Pancreas (tissue), 10 donors: Measurements from ENCODE around the gene WWOX. TPM values are rescaled to one million over a fixed set of nuclear protein-coding genes. Genes with fewer than 3 reads are reported as not detected.

Experiments used
- ATAC-seq, 4 donors: fragments of 200-7000 bp; cut with Tn5 transposase; one replicate each; pipeline versions ENCODE4 v1.8.0 to v1.9.1; 2020; ENCODE audit warnings: mild to moderate bottlenecking in 4 of 4, moderate library complexity in 4 of 4
- DNase-seq, 6 donors: peaks; one replicate each; pipeline ENCODE4 v3.0.0-alpha.2; 2020
- FAIRE-seq: peaks from 2 replicates; lab custom pipeline; 2012; peaks lifted over from hg19 to GRCh38; lab: Jason Lieb, UNC
- H3K27ac ChIP-seq, 4 donors: fragments of 200-600 bp; sonication (generic); 1 replicate in 3 of 4; 2 replicates in 1 of 4; pipeline versions ENCODE4 v1.5.0 to v1.8.0; 2020
- H3K27me3 ChIP-seq, 4 donors: fragments of 200-600 bp; one replicate each; pipeline ENCODE4 v1.8.0; 2021
- H3K36me3 ChIP-seq, 3 donors: fragments of 200-600 bp; sonication (generic) in 1 of 3; one replicate each; pipeline versions ENCODE4 v1.5.0 to v1.8.0; 2020 to 2021
- H3K4me1 ChIP-seq, 3 donors: fragments of 200-600 bp; one replicate each; pipeline ENCODE4 v1.8.0; 2021
- H3K4me3 ChIP-seq, 4 donors: fragments of 200-600 bp; sonication (generic) in 2 of 4; one replicate each; pipeline versions ENCODE4 v1.5.0 to v1.8.0; 2020 to 2021
- H3K9me3 ChIP-seq, 4 donors: fragments of 200-600 bp; one replicate each; pipeline ENCODE4 v1.8.0; 2021
- WGBS, 2 donors: extraction: QIAGEN DNeasy Blood & Tissue Kit; methylation state at CpG; one replicate each; pipeline ENCODE4 v1.1.7; 2013; 5-methylcytosine and 5-hydroxymethylcytosine counted together
- intact Hi-C, 3 donors: fragments of 100-400 bp; cut with DNase I; formaldehyde crosslinking; loops; one replicate each; pipeline versions ENCODE4 v1.11.1 to v1.14.2; 2022
- polyA plus RNA-seq, 2 donors: library from polyadenylated mRNA; stranded (reverse); fragments of 200-250 nt; gene quantifications; one replicate each; pipeline ENCODE4 v1.2.3, GENCODE V29; 2013
- total RNA-seq, 6 donors: library from RNA; stranded (reverse); fragmentation: NEBNext Ultra II Directional in 4 of 6; extraction: Animal tissue kit (Norgen Biotek cat#: 25700) in 4 of 6; gene quantifications; one replicate each; pipeline versions ENCODE4 v1.2.1 to v1.2.4, GENCODE V29; 2021 to 2023
- TF ChIP-seq, protein P1 (sequence below), 4 donors: fragments of 200-600 bp; sonication (generic) in 3 of 4; IDR thresholded peaks; one replicate each; pipeline versions ENCODE4 v1.5.0 to v1.8.0; 2021; ENCODE audit warnings: antibody characterized with exemption in 4 of 4
- donor health status: healthy with polysubstance abuse.
- donor health status: DM: no; HTN: no; CAD: no; lungs with moderate emphysema.
- donor health status: DM: no; HTN: no; CAD: no.
- donor health status: control.
- donor health status: control.
- donor health status: Bipolar disorder and iron deficiency.
- donor health status: DM: yes; HTN: yes; CAD: no.
- donor health status: DM: no; HTN: no; CAD: no.
- donor health status: DM: no; HTN: no; CAD: no.
- donor health status: DM: yes; HTN: yes; CAD: no.

Gene WWOX
- total and polyA plus RNA-seq, 8 donors = 6.8 to 14.4 (median 10.8) TPM

DNA sequence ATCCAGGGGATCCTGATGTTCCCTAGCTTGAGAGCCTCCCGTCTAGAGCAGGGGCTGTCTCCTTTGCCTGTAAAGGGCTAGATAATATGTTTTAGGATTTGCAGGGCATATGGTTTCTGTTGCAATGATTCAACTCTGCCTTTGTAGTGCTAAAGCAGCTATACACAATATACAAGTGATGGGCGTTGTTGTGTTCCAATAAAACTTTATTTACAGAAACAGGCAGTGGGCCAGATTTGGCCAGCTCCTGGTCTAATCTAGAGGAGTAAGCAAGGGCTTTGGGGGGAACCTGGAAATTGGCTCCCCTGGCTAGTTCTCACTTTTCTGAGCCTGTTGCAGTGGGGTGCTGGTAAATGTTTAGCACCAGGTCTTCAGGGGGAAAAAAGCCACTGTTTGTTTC is 13.8 kb downstream of the WWOX start:
- DNase-seq (no peak), FAIRE-seq (no peak)

GRCh38 chr16:78115659-78116058 is 16.2 kb downstream of the WWOX start:
- TF ChIP-seq, protein P1, sequence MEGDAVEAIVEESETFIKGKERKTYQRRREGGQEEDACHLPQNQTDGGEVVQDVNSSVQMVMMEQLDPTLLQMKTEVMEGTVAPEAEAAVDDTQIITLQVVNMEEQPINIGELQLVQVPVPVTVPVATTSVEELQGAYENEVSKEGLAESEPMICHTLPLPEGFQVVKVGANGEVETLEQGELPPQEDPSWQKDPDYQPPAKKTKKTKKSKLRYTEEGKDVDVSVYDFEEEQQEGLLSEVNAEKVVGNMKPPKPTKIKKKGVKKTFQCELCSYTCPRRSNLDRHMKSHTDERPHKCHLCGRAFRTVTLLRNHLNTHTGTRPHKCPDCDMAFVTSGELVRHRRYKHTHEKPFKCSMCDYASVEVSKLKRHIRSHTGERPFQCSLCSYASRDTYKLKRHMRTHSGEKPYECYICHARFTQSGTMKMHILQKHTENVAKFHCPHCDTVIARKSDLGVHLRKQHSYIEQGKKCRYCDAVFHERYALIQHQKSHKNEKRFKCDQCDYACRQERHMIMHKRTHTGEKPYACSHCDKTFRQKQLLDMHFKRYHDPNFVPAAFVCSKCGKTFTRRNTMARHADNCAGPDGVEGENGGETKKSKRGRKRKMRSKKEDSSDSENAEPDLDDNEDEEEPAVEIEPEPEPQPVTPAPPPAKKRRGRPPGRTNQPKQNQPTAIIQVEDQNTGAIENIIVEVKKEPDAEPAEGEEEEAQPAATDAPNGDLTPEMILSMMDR (IDR thresholded peaks at IDR 0.05) = no peak
- no peak for DNase-seq
- intact Hi-C loops = no loop called here
- ATAC-seq = no peak
- no peaks in the 10 kb centered on the region for H3K4me1 ChIP-seq
- no peak overlapping the region for H3K4me3 ChIP-seq
- peaks cover 0 to 5% (median 0%) of the 10 kb centered on the region in 3 donors for H3K36me3 ChIP-seq
- FAIRE-seq = no peak
- H3K9me3 ChIP-seq = no peaks in the 10 kb centered on the region
- H3K27ac ChIP-seq = no peak overlapping the region
- H3K27me3 ChIP-seq = no peaks in the 10 kb centered on the region
- 93 to 95% methylated on average over 5 of the region's 5 CpGs for WGBS, 2 donors

More for the DNA sequence above, 13.8 kb downstream of the WWOX start:
- WGBS, 2 donors = 91 to 100% methylated on average over 2 of the region's 2 CpGs
- no peak for ATAC-seq
- intact Hi-C loops = no loop called here
- Histone ChIP-seq H3K4me3 (no peak overlapping the region), H3K4me1 (no peaks in the 10 kb centered on the region), H3K27me3 (no peaks in the 10 kb centered on the region), H3K27ac (no peak overlapping the region), H3K36me3 (peaks cover 0 to 5% (median 0%) of the 10 kb centered on the region in 3 donors), H3K9me3 (no peaks in the 10 kb centered on the region)
- TF ChIP-seq, protein P1 (IDR thresholded peaks at IDR 0.05) = no peak

DNA sequence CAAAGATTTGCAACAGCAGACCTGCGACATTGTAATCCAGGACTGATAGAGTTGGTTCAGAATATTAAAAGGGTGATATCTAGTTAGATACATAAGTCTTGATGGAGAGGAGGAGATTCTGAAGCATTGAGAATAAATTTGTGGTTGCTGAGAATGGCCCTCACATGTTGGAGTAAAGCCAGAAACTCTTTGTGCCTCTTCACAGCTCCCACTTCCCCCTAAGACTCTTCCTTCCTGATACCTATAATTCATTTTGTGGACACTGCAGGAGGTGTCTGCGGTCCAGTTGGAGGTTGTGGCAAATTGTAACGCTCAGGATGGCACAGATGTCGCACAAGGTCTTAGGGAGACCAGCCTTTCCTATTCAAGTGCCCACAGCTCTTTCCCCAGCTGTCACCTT is 17.5 kb downstream of the WWOX start:
- intact Hi-C loops = no loop called here
- DNase-seq = no peak
- 83 to 89% methylated on average over 4 of the region's 4 CpGs for WGBS, 2 donors
- TF ChIP-seq, protein P1 (IDR thresholded peaks at IDR 0.05) = no peak
- no peak overlapping the region for H3K27ac ChIP-seq
- FAIRE-seq = no peak
- peaks cover 0 to 5% (median 0%) of the 10 kb centered on the region in 3 donors for H3K36me3 ChIP-seq
- ATAC-seq = no peak
- no peaks in the 10 kb centered on the region for H3K27me3 ChIP-seq
- no peaks in the 10 kb centered on the region for H3K9me3 ChIP-seq
- H3K4me1 ChIP-seq = no peaks in the 10 kb centered on the region
- H3K4me3 ChIP-seq = no peak overlapping the region

GRCh38 chr16:78117391-78117790 is 17.9 kb downstream of the WWOX start:
- no peaks in the 10 kb centered on the region for H3K27me3 ChIP-seq
- no peaks in the 10 kb centered on the region for H3K9me3 ChIP-seq
- TF ChIP-seq, protein P1 (IDR thresholded peaks at IDR 0.05) = no peak
- intact Hi-C loops = no loop called here
- ATAC-seq (no peak), FAIRE-seq (no peak), DNase-seq (no peak)
- WGBS, 2 donors = 91 to 92% methylated on average over 5 of the region's 5 CpGs
- H3K27ac ChIP-seq = no peak overlapping the region
- no peaks in the 10 kb centered on the region for H3K4me1 ChIP-seq
- H3K36me3 ChIP-seq = peaks cover 0 to 5% (median 0%) of the 10 kb centered on the region in 3 donors
- H3K4me3 ChIP-seq = no peak overlapping the region

DNA sequence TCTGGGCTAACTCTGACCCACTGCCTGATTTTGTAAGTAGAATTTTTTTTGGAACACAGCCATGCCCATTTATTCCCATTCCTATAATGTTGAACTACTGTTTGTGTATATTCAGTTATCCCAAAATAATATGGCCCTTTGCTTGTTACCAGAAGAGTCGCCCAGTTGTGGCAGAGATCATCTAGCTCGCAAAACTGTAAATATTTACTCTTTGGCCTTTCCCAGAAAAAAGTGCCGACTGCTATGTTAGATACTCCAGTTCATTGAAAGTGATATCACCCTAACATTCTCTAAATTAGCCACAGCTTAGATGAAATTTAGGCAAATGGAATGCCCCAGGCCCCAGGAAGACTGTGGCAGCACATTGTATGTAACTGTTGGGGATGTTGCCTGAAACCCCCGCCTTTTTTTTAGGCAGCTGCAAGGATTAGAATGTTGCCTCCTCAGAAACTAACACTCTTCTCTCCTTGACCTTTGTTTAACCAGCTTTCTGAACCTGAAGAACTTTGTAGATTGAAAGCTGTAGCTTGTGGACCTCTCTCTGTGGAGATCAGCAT is 19.1 kb downstream of the WWOX start:
- H3K4me3 ChIP-seq = no peak overlapping the region
- intact Hi-C loops = no loop called here
- H3K27ac ChIP-seq = no peak overlapping the region
- peaks cover 0 to 2% (median 0%) of the 10 kb centered on the region in 3 donors for H3K4me1 ChIP-seq
- FAIRE-seq (no peak), DNase-seq (no peak), ATAC-seq (no peak)
- TF ChIP-seq, protein P1 (IDR thresholded peaks at IDR 0.05) = no peak
- no peaks in the 10 kb centered on the region for H3K9me3 ChIP-seq
- 28 to 51% methylated on average over 4 of the region's 4 CpGs for WGBS, 2 donors
- no peaks in the 10 kb centered on the region for H3K27me3 ChIP-seq
- H3K36me3 ChIP-seq = peaks cover 0 to 5% (median 0%) of the 10 kb centered on the region in 3 donors
